Thoracic aorta (tissue), 2 donors: ENCODE results near the gene PTGER3. TPM values are rescaled to one million over a fixed set of nuclear protein-coding genes. Genes with fewer than 3 reads are reported as not detected.

ENCODE experiments used
- ATAC-seq: fragments of 150-250 bp; one replicate; pipeline ENCODE4 v1.8.0; 2017; ENCODE audit warnings: low read depth; ENCODE audit not compliant: insufficient number of reproducible peaks, low FRiP score
- DNase-seq: peaks from one replicate; pipeline ENCODE4 v3.0.0-alpha.2; 2020; ENCODE audit warnings: low spot score
- H3K27ac ChIP-seq, 2 donors: fragments of 200-600 bp; sonication (generic); 1 replicate in 1 of 2; 2 replicates in 1 of 2; pipeline ENCODE4 v1.5.1; 2016; ENCODE audit warnings: mild to moderate bottlenecking in 2 of 2, moderate library complexity in 2 of 2
- H3K27me3 ChIP-seq: fragments of 200-600 bp; sonication (generic); replicated peaks from 2 replicates; pipeline ENCODE4 v1.6.0; 2016; ENCODE audit warnings: mild to moderate bottlenecking; ENCODE audit not compliant: insufficient read depth
- H3K36me3 ChIP-seq: fragments of 200-600 bp; sonication (generic); one replicate; pipeline ENCODE4 v1.5.1; 2016
- H3K4me1 ChIP-seq, 2 donors: fragments of 200-600 bp; sonication (generic); 1 replicate in 1 of 2; 2 replicates in 1 of 2; pipeline versions ENCODE4 v1.5.1 to v1.6.0; 2016; ENCODE audit warnings: low read depth in 2 of 2, mild to moderate bottlenecking in 1 of 2; ENCODE audit not compliant: control insufficient read depth in 1 of 2
- H3K4me3 ChIP-seq: fragments of 200-600 bp; sonication (generic); 2 replicates; pipeline ENCODE4 v1.5.1; 2016; ENCODE audit warnings: mild to moderate bottlenecking
- H3K9me3 ChIP-seq: fragments of 200-600 bp; sonication (generic); 2 replicates; pipeline ENCODE4 v1.5.1; 2016
- total RNA-seq, 2 donors: library from RNA; depleted of rRNA; stranded (reverse); fragments of >200 nt; gene quantifications; one replicate each; pipeline versions ENCODE4 v1.1.0 to v1.2.3, GENCODE V29; 2016
- TF ChIP-seq, protein P1 (sequence below): fragments of 200-600 bp; sonication (generic); IDR thresholded peaks from one replicate; pipeline ENCODE4 v1.5.1; 2019; ENCODE audit warnings: antibody characterized with exemption

The PTGER3 gene
- total RNA-seq, 2 donors from 2014 or later = 45.2 to 61.7 TPM

DNA sequence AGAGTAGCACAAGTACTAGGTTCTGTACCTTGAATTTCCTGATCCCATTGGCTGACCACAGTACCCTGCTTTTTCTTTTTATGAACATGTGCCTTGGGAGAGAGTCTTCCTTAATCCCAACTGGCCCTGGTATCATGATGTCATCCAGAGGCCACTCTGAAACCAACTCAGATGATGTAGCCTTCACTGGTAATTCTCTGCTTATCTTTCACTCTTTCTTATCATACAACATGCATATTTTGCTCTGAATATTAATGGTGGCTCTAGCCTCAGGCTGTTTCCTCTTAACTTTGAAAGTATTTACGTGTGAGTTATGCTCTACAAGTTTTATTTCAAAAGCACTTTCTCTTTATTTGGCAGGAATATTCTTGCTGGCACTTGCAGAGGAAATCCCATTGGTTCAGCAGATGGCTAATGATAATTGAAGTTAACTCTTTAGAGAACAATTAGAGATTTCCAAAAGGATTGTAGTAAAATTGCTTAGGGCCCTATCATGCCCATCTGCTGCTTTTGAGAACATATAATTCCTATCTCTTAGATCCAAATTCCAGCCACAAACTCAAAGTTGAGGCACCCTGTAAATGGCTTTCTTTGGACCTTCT lies 86.1 kb downstream of the PTGER3 start:
- Histone ChIP-seq H3K27me3 (no peaks in the 10 kb centered on the region), H3K4me3 (no peak overlapping the region), H3K4me1 (peaks cover 0 to 6% of the 10 kb centered on the region in 2 donors), H3K9me3 (no peaks in the 10 kb centered on the region), H3K27ac (no peak overlapping the region), H3K36me3 (no peaks in the 10 kb centered on the region)
- TF ChIP-seq, protein P1, sequence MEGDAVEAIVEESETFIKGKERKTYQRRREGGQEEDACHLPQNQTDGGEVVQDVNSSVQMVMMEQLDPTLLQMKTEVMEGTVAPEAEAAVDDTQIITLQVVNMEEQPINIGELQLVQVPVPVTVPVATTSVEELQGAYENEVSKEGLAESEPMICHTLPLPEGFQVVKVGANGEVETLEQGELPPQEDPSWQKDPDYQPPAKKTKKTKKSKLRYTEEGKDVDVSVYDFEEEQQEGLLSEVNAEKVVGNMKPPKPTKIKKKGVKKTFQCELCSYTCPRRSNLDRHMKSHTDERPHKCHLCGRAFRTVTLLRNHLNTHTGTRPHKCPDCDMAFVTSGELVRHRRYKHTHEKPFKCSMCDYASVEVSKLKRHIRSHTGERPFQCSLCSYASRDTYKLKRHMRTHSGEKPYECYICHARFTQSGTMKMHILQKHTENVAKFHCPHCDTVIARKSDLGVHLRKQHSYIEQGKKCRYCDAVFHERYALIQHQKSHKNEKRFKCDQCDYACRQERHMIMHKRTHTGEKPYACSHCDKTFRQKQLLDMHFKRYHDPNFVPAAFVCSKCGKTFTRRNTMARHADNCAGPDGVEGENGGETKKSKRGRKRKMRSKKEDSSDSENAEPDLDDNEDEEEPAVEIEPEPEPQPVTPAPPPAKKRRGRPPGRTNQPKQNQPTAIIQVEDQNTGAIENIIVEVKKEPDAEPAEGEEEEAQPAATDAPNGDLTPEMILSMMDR = no peak
- DNase-seq (no peak), ATAC-seq (no peak)

DNA sequence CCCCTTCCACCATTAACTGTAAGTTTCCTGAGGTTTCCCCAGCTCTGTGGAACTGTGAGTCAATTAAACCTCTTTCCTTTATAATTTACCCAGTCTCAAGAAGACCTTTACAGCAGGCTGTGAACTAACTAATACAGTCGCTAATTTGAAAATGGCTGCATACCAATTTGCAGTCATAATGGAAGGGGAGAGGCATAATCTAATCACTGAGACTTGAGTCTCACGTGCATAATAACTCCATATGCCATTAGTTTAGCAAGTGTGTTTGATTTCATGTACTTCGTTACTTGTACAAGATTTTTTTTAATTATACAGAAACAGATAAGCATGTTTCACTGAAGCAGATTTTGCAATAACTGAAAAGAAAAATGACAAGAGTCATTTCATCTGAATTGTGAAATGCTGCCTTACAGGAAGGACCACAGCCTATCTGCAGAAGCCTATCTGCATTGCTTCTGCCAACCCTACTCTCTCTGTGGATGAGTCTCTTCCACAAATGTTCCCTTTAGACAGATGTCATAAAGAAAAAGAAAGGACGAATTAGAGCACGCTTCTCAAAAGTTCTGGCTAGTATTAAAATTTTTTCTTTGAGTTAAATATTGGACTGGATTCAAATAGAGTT lies 99.1 kb downstream of the PTGER3 start:
- no peaks in the 10 kb centered on the region for H3K27me3 ChIP-seq
- H3K4me3 ChIP-seq = no peak overlapping the region
- DNase-seq = no peak
- TF ChIP-seq, protein P1 = no peak
- peaks cover 3 to 5% of the 10 kb centered on the region in 2 donors for H3K4me1 ChIP-seq
- H3K27ac ChIP-seq = no peak overlapping the region
- H3K36me3 ChIP-seq = no peaks in the 10 kb centered on the region
- no peaks in the 10 kb centered on the region for H3K9me3 ChIP-seq
- no peak for ATAC-seq

DNA sequence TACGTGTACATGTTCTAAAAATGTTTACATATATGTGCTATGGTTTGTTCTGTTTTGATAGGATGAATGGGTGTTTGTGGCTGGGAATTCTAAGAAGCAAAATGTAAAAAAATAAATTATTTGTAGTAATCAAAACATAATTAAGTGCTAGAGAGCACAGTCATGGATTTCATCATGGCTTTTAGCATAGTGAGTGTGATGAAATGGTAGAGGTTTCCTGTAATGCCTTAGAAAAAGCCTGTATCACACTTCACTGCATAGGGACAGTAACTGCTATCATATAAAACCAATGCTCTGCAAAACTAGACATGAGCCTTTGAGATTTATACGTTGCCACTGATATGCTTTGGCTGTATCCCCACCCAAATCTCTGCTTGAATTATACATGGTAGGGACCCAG lies 99.8 kb downstream of the PTGER3 start:
- TF ChIP-seq, protein P1 = no peak
- H3K36me3 ChIP-seq = no peaks in the 10 kb centered on the region
- H3K4me3 ChIP-seq = no peak overlapping the region
- H3K27ac ChIP-seq = no peak overlapping the region
- H3K9me3 ChIP-seq = no peaks in the 10 kb centered on the region
- H3K4me1 ChIP-seq = peaks cover 0 to 3% of the 10 kb centered on the region in 2 donors
- DNase-seq (no peak), ATAC-seq (no peak)
- no peaks in the 10 kb centered on the region for H3K27me3 ChIP-seq

DNA sequence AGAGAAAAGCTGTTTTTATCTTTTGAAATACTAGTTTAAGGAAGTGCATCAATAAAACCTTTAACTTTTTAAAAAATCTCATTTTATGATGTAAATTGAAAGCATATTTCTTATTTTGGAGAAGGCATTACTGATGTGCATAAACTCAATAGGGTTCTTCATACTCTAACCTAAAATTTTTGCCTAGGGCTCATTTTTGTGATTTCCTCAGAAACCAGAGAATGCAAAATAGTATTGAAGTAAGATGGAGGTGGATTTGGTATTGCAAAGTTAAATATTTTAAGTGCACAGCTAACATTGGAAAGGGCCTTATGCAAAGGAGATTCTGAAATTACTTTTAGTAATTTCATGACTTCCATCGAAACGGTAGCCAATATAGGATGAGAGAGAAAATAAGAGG lies 101.9 kb downstream of the PTGER3 start:
- DNase-seq (no peak), ATAC-seq (no peak)
- H3K27me3 ChIP-seq = no peaks in the 10 kb centered on the region
- H3K27ac ChIP-seq = no peak overlapping the region
- H3K9me3 ChIP-seq = no peaks in the 10 kb centered on the region
- TF ChIP-seq, protein P1 = no peak
- no peak overlapping the region for H3K4me3 ChIP-seq
- no peaks in the 10 kb centered on the region for H3K36me3 ChIP-seq
- H3K4me1 ChIP-seq = no peaks in the 10 kb centered on the region

DNA sequence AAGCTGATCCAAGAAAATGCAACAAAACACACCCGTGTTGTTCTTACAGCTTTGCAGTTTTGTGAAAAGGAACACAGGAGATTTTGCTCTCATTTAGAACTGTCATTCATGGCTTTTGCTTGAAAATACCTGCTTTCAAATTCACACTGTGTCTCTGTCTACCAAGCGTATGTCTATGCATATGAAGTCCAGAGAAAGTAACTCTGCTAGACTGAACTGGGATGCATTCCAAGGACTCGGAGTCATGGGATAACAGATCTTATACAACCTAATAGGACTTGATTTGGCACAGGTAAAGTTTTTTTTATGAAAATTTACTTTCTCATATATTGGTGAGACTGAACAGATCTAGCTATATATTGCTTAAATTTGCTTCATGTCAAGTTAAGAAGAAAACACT lies 102.4 kb downstream of the PTGER3 start:
- Histone ChIP-seq H3K4me3 (no peak overlapping the region), H3K36me3 (no peaks in the 10 kb centered on the region), H3K4me1 (no peaks in the 10 kb centered on the region), H3K27me3 (no peaks in the 10 kb centered on the region), H3K9me3 (no peaks in the 10 kb centered on the region), H3K27ac (no peak overlapping the region)
- DNase-seq (no peak), ATAC-seq (no peak)
- TF ChIP-seq, protein P1 = no peak
